NB4 (cell line): ENCODE measurements around the gene ATXN7.

Source experiments
- DNase-seq: peaks from one replicate; pipeline ENCODE4 v3.0.0; 2010; ENCODE audit warnings: low read depth
- H3K4me3 ChIP-seq: one replicate; pipeline ENCODE4 v1.5.1; 2011; ENCODE audit warnings: mild to moderate bottlenecking, low read depth, low read length, moderate library complexity
- CTCF ChIP-seq: IDR thresholded peaks from one replicate; pipeline ENCODE4 v1.5.1; 2012; ENCODE audit warnings: low read depth, low read length
- MAX ChIP-seq: IDR thresholded peaks from 2 replicates; pipeline ENCODE4 v1.6.1; 2011; ENCODE audit warnings: low read depth, low read length
- MYC ChIP-seq: IDR thresholded peaks from 2 replicates; pipeline ENCODE4 v1.6.1; 2011; ENCODE audit warnings: low read depth, low read length
- POLR2A ChIP-seq: IDR thresholded peaks from 2 replicates; pipeline ENCODE4 v1.6.1; 2011; ENCODE audit warnings: mild to moderate bottlenecking; ENCODE audit not compliant: insufficient read length; ENCODE audit errors: extremely low read depth

The ATXN7 gene

GRCh38 chr3:63927422-63928280 is 64.0 kb downstream of the ATXN7 start:
- TF ChIP-seq MAX (no peak), CTCF (no peak), MYC (no peak), POLR2A (no peak)
- H3K4me3 ChIP-seq = no peak overlapping the region
- DNase-seq = no peak

- no peak for DNase-seq
- TF ChIP-seq CTCF (no peak), MAX (no peak), POLR2A (no peak), MYC (no peak)
- no peak overlapping the region for H3K4me3 ChIP-seq
These were observed 67.6 kb downstream of the ATXN7 start for GRCh38 chr3:63931290-63931689.

GRCh38 chr3:63932509-63933212 is 69.0 kb downstream of the ATXN7 start:
- DNase-seq = no peak
- TF ChIP-seq MAX (no peak), POLR2A (no peak), MYC (no peak), CTCF (no peak)
- H3K4me3 ChIP-seq = no peak overlapping the region

- TF ChIP-seq POLR2A (no peak), CTCF (no peak), MYC (no peak), MAX (no peak)
- H3K4me3 ChIP-seq = no peak overlapping the region
- DNase-seq = peak; percentile 67
These were observed 69.8 kb downstream of the ATXN7 start for GRCh38 chr3:63933459-63933858.

GRCh38 chr3:63934041-63934866 is 70.6 kb downstream of the ATXN7 start:
- DNase-seq = peak; percentile 83
- H3K4me3 ChIP-seq = no peak overlapping the region
- TF ChIP-seq POLR2A = no peak
- no peak for TF ChIP-seq MYC
- TF ChIP-seq CTCF = no peak
- no peak for TF ChIP-seq MAX
